DMS53 treated with DMSO at 0.1 percent for 48 hours (cell line): ENCODE measurements around the gene RAB25.
A peak's percentile ranks its signal among the peaks of the same experiment; 100 is the strongest.
"Not testable (repeated sequence)": the region's sequence is repeated elsewhere in the genome, so short reads cannot be mapped to it uniquely, and the experiment has no call there.

ENCODE experiments used
- DNase-seq: peaks from one replicate; lab custom pipeline; 2025; ENCODE audit not compliant: unreplicated experiment; lab: John Stamatoyannopoulos, UW

RAB25 gene

DNA sequence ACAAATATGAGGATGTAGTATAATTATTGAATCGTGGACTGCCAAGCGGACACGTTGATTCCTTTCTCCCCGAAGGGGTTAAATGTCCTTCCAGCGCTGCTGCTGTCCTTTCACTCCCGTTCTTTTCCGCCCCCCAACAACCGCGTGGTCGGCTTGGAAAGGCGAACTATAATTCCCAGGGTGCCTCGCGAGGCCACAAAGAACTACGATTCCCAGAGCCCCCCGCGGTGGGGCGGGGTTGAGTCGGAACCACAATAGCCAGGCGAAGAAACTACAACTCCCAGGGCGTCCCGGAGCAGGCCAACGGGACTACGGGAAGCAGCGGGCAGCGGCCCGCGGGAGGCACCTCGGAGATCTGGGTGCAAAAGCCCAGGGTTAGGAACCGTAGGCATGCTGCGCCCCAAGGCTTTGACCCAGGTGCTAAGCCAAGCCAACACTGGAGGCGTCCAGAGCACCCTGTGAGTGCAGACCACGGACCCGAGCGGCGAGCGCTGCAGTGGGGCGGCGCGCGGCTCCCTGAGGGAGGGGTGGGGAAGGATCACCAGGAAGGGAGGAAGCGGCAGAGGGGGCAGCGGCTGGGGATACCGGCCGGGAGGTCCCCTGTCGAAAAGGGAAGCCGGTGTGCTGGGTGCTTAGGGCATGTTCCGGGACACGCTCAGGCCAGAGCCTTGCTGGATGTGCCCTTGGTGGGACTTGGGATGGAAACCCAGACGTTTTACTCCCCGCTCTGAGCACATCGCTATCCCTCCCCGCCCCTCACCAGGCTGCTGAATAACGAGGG is 6.3 kb upstream of the RAB25 start, which contains the start of gene LAMTOR2:
Gene LAMTOR2, plus strand, starts transcription at position 283 of the 781 bp plus-strand sequence. Its CDS starts 108 bp downstream, at position 391.
- peak; percentile 96 for DNase-seq

DNA sequence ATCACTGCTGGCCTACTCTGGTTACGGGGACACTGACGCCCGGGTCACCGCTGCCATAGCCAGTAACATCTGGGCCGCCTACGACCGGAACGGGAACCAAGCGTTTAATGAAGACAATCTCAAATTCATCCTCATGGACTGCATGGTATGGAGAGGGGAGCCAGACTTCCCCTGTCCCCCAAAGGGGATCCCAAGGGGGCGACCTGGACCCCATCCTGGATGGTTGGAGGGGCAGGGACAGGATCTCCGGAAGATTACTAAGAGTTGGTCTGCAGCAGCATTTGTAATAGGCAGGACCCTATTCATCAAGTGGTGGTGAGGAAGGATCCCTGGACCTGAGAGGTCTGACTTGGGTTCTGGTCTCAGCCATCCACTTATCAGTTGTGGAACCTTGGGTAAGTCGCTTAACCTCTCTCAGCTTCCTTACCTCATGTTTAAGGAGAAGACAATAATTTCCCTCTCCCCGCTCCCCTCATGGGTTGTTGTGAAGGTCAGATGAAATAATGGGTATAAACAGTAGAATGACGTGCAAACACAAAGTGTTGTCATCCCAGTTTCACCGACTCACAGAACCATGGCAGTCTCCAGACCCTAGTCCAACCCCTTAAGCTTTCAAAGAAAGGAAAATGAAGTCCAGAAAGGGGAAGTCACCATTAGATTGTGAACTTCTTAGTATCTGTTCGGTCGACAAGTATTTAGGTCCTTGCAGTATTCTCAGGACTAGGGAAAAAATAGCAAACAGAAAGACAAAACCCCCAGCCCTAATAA is 5.5 kb upstream of the RAB25 start:
- no peak for DNase-seq

DNA sequence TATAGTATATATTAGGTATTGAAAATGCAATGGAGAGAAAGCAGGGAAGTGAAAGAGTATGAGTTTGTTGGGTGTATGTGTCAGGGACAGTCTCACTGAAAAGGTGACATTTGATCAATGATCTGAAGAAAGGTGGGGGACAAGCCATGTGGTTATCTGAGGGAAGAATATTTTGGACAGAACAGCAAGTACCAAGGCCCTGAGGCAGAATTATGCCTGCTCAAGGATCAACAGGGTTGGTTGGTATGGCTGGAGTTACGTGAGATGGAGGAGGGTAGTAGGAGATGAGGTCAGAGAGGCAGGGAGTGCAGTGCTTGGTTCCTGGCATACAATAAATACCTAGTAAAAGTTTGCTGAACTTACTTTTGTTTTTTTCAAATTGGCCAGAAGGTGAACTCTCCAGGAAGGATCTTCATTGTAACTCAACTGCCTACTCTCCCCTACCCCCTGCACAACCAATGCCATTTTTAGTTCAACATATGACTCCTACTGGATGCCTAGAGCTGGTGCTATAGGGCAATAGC is 4.6 kb upstream of the RAB25 start:
- DNase-seq = no peak

DNA sequence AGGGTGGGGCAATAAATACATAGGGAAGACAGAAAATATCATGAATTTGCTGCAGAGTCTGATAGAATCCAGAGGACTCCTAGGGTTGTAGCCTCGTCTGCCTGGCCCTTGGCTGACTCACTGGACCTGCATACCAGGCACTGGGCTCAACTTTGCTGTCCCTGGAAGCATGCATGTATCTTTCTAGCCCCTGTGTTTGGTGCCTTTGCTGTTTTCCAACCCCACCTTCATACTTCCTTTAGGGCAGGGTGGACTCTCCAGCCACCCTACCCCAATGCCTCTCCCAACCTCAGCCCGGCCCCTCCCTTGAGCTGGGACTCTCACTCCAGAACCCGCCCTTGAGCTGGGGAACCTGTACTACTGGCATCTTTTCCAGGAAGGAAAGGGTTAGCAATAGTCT is 1.2 kb downstream of the RAB25 start:
- no peak for DNase-seq

DNA sequence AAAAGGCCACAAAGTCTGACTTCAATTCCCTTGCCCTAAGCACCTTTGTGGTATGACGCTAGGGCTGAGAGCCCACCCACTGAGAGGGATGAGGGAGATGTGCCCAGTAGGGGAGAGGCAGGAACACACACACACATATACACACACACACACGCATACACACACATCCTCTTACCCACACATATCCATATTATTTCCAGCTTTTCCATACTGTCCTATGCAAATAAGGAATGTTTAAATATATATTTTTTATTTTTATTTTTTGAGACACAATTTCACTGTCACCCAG is 3.0 kb downstream of the RAB25 start:
- DNase-seq = no peak

DNA sequence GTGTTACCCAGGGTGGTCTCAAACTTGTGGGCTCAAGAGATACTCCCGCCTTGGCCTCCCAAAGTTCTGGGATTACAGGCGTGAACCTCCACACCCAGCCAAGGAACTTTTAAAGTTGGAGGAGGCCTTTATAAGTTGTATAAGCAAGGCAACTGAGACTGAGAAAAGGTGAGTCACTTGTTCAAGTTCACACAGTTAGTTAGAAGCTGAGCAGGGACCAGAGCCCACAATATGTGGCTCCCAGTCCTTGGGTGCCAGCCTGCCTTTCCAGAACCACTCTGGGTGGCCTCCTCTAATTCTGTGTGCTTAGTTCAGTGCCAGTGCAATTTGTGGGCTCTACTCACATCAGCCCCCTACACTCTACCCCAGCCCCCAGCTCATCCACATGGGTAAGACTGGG is 3.7 kb downstream of the RAB25 start:
- DNase-seq = no peak

DNA sequence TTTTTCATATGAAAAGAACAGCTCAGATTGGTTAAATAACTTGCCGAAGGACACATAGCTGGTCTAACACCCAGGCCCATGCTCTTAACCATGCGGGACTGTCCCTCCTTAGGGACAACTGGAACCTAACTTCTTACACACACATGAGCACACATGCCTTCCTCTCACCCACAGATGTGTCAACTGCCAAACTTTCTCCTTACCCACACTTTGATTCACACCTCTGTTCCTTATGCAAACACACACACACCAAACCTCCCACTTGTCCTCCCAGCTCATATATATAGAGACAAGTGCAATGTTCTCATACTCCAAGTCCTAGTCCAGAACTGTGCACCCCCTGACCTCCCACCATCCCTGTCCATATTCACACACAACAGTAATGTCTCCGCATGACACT is 4.3 kb downstream of the RAB25 start:
- no peak for DNase-seq

DNA sequence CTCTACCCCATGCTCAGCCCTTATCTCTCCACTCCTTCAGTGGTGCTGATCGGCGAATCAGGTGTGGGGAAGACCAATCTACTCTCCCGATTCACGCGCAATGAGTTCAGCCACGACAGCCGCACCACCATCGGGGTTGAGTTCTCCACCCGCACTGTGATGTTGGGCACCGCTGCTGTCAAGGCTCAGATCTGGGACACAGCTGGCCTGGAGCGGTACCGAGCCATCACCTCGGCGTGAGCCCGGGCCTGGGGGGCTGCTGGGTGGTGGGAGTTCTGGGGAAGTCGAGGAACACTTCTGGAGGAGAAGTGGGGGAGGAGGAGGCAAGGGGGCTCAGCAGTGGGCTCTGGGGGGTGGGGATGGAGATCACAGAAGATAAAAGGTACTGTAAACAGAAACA is 4.9 kb downstream of the RAB25 start:
- no peak for DNase-seq

DNA sequence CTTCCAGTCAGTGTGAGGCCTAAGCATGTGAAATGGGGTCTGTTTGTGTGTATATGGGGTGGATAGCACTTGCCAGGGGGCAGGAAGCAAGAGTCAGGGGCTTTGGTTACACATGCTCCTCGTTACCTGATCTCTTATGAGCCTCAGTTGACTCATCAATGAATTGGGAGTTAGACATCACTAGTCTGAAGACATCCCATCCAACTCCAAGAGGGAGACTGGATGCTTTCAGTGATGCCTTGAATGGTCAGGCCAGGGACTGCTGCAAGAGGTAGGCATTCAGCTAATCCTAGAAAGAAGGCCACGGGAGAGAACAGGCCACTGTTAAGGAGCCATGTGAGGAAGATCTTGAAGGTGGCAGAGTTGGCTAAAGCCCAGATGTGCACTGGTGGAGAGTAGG is 6.3 kb downstream of the RAB25 start:
- DNase-seq = no peak

DNA sequence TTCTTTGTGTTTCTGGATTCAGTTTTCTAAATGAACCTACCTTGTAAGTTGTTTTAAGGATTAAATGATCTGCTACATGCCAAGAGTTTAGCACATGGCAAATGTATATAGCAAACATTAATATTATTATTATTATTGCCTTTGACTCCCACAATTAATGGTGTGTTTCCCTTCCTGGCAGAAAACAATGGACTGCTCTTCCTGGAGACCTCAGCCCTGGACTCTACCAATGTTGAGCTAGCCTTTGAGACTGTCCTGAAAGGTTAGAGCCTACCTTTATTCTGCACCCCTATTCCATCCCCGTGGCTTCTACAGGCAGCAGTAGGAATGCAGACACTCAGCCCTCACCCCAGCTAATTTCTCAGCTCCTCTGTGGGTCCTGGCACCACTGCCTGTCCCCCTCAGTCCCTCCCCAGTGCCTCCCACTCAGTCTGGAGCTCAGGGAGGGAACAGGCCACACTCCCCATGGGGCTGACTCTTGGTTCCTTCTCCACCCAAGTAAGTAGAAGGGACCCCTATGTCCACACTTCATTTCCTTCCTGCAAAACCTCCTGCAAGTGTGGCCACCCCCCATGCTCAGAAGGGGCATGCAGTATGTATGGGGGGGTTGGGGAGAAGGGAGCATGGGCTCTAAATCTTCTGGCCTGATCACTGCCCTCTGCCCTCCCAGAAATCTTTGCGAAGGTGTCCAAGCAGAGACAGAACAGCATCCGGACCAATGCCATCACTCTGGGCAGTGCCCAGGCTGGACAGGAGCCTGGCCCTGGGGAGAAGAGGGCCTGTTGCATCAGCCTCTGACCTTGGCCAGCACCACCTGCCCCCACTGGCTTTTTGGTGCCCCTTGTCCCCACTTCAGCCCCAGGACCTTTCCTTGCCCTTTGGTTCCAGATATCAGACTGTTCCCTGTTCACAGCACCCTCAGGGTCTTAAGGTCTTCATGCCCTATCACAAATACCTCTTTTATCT is 8.8 kb downstream of the RAB25 start:
- no peak for DNase-seq

DNA sequence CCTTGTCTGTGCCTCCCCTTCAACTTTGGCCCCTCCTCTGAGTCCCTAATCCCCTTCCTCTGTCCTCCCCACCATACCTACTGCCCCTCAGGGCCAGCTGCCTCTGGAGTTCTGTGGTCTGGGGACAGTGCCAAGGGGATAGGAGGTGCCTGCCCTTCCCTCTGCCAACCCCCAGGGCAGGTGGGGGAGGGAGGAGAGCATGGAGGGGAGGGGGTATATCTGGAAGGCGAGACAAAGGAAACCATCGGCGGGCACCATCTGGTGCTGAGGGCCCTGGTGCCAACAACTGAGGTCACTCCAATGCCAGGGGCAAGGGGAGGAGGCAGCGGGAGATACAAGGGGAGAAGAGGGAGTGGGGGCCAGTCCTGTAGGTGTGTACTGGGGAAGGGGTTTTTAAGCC is 9.6 kb downstream of the RAB25 start:
- no peak for DNase-seq

DNA sequence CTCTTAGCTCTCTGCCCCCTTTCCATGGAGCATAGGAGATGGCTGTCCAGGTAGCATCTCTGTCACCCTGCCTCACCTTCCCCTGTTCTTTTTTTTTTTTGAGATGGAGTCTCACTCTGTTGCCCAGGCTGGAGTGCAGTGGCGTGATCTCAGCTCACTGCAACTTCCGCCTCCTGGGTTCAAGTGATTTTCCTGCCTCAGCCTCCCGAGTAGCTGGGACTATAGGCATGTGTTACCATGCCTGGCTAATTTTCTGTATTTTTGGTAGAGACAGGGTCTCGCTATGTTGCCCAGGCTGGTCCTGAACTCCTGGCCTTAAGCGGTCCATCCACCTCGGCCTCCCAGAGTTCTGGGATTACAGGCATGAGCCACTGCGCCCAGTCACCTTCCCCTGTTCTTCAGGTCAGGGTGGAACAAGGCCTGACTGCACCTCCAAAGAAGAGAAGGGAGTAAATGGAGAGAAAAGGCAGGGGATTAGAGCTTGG is 10.4 kb downstream of the RAB25 start:
- not testable (repeated sequence) for DNase-seq

DNA sequence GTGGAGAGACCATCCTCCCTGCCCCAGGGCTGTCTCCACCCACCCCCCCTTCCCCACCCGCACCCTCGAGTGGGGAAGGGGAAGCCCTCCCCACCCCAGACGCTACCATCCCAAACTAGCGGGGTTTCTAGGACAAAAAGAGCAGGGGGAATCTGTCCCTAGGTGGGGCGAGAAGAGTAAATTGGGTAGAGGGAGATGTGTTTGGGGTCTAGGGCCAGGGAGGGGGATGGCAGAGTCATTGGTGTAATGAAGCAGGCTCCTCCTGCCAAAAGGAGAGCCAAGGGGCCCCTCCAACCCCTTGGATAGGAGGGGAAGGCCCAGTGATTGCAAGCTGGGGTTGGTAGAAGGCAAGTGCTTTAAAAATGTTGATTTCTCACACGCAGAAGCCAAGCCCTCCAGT is 11.3 kb downstream of the RAB25 start:
- no peak for DNase-seq

DNA sequence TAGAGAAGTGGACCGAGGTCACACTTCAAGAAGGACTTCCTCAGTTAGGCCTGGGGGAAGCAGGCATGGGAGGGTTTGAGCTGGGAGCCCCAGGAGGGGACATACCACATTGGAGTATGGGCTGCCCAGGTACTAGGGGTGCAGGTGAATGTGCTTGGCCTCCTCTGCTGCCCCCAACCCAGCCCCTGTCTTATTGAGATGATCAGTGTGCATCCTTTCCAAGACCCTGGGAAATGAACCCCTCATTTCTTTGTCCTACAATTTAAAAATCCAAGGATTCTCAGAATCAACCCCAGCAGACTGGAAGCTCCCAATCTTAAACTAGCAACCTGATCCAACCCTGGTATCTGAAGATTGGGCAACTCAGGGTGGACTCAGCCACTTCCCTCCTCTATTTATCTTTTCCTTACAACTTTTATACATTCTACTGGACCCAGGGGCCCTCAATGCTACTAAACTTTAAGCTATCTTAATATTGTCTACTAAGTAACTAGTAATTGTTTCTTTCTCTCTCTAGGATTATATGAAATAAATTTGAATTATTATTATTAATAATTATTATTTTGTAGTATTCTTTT is 12.2 kb downstream of the RAB25 start:
- no peak for DNase-seq

DNA sequence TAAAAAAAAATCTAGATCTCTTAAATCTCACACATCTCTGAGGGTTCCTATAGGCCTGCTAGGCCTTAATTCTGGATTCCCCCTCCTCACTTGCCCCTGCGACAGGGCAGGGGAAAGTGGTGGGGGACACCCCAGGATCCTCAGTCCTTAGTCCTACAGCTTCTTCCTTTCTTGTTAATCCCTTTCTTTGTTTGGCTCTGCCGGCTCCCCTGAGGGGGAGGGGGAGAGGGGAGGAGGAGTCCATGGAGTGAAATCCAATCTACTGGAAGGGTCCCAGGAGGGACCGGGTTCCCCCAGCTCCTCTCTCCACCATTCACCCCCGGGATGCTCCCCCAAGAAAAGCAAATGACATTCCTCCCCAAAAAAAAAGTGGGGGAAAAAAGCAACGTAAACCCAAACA is 12.8 kb downstream of the RAB25 start:
- DNase-seq = no peak

DNA sequence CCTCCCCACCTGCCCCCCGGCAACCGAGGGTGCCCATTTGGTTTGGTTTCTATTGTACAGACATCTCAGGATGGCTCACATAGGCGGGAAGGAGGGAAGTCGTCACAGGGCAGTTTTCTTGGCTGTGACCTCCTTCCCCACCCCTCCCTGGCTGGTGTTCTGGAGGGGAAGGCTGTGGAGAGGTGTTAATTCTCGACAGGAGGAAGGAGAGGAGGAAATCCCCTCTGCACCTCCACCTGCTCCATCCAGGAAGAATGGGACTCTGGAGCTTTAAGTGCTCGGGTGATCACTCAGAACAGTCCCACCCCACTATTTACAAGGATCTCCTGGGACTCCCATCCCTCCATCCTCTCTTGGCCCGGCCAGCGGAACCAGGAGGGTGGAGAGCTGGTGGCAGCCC is 13.7 kb downstream of the RAB25 start:
- DNase-seq = no peak

DNA sequence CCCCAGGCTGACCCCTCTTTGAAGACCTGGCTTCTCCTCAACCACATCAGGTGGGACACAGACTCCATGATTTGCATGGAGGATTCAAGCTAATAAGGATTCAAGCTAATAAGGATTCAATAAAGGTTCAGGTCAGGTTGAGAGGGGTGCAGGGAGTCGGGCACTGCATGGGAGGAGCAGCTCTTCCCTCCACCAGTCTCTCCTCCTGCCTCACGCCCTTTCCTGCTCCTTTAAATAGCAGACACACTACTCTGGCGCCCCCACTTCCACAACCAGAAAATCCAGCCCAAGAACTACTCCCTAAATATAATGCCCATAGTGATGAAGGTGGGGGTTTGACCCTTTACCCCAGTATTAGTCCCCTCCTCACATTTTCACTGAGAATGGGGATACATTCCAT is 14.2 kb downstream of the RAB25 start:
- no peak for DNase-seq

DNA sequence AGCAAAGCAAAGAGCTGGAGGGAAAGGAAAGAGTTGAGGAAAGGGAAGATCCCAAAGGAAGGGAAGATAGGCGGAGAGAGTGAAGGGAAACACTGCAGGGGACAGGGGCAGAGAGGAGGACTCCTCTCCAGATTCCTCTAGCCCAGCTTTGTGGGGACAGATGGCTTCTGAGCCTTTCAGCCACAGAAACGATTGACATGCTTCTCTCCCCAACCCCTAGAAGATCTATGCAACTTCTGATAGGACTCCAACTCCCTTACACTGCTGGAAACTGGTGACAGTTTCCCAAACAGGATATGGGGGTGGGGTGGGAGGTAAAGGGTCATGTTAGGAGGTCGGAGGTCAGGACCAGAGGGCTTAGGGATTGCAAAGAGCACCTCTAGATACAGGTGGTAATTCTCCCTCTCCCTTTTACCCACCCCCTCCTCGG is 14.8 kb downstream of the RAB25 start:
- DNase-seq = no peak

DNA sequence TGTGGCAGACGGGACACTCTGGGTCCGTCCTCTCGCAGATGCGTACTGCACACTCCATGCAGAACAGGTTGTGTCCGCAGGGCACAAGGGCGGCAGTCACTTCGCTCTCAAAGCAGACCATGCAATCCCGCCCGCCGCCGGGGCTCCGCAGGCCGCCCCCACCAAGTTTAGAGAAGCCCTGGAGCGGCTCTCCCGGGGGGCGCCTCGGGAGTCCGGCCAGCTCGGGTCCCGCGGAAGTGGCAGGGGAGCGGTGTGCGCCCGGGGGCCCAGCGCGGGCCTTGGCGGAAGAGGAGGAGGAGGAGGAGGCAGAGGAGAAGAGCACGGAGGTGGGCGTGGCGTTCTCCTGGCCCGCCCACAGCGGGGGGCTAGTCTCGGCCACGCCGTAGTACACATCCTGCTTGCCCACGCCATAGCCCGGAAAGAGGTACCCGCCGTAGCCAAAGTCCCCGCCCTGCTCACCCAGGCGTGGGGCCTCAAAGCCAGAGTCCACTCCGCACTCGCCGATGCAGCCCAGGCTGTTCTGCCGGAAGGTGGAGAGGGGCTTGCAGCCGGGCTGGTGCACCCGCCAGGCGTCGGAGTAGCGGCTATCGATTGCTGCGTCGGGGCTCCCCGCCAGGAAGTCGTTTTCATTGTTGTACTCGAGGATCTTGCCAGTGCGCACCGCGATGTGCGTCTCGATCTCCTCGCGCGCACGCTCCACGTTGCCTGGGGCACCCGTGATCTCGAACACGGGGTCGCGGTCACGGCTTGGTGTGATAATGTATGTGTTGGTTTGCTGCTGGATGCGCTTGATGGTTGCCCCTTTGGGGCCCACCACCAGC is 15.9 kb downstream of the RAB25 start:
- DNase-seq = no peak

DNA sequence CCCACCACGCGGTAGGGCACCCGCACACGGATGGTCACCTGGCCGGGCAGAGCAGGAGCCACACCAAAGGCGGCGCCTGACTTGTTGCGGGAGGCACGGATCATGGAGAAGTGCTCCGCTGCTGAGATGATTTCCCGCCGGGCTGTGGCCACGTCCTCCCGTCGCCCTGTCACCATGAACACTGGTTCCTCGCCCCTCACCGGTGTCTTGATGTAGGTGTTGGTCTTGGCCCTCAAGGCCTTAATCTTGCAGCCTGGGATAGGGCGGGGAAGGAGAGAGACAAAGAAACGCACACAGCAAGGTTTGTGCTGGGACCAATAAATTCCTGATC is 16.4 kb downstream of the RAB25 start:
- DNase-seq = no peak
